PFSK-1 (cell line): ENCODE data around the gene USP11.

ENCODE experiments used
- FOXP2 ChIP-seq: optimal IDR thresholded peaks from 2 replicates; pipeline ENCODE3; 2011; ENCODE audit warnings: borderline replicate concordance, control low read depth, inconsistent platforms; ENCODE audit not compliant: insufficient read depth; ENCODE audit errors: extremely low read length, extremely low read depth
- POLR2AphosphoS5 ChIP-seq: IDR thresholded peaks from 2 replicates; pipeline ENCODE4 v1.6.1; 2012; ENCODE audit warnings: low read depth, mild to moderate bottlenecking, control low read depth, low read length, moderate library complexity
- SIN3A ChIP-seq: IDR thresholded peaks from 2 replicates; pipeline ENCODE4 v1.6.1; 2012; ENCODE audit warnings: mild to moderate bottlenecking, low read length, moderate library complexity, borderline replicate concordance; ENCODE audit not compliant: insufficient read depth
- TAF1 ChIP-seq: IDR thresholded peaks from 2 replicates; pipeline ENCODE4 v1.6.1; 2012; ENCODE audit warnings: low read length, control low read depth, borderline replicate concordance; ENCODE audit not compliant: insufficient read depth
- TF ChIP-seq, protein P1 (sequence below), 2 experiments: IDR thresholded peaks; 2 replicates each; pipeline versions ENCODE4 v1.6.1 to v1.8.0; 2011 to 2012; ENCODE audit warnings: low read depth in 2 of 2, low read length in 2 of 2, control low read depth in 1 of 2, inconsistent platforms in 1 of 2, mild to moderate bottlenecking in 1 of 2, moderate library complexity in 1 of 2; ENCODE audit not compliant: insufficient read depth in 1 of 2

- TF ChIP-seq, protein P1, sequence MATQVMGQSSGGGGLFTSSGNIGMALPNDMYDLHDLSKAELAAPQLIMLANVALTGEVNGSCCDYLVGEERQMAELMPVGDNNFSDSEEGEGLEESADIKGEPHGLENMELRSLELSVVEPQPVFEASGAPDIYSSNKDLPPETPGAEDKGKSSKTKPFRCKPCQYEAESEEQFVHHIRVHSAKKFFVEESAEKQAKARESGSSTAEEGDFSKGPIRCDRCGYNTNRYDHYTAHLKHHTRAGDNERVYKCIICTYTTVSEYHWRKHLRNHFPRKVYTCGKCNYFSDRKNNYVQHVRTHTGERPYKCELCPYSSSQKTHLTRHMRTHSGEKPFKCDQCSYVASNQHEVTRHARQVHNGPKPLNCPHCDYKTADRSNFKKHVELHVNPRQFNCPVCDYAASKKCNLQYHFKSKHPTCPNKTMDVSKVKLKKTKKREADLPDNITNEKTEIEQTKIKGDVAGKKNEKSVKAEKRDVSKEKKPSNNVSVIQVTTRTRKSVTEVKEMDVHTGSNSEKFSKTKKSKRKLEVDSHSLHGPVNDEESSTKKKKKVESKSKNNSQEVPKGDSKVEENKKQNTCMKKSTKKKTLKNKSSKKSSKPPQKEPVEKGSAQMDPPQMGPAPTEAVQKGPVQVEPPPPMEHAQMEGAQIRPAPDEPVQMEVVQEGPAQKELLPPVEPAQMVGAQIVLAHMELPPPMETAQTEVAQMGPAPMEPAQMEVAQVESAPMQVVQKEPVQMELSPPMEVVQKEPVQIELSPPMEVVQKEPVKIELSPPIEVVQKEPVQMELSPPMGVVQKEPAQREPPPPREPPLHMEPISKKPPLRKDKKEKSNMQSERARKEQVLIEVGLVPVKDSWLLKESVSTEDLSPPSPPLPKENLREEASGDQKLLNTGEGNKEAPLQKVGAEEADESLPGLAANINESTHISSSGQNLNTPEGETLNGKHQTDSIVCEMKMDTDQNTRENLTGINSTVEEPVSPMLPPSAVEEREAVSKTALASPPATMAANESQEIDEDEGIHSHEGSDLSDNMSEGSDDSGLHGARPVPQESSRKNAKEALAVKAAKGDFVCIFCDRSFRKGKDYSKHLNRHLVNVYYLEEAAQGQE (IDR thresholded peaks at IDR 0.05; ENCODE audit: insufficient read depth in 1 of 2, low read depth in 2 of 2, low read length in 2 of 2): no peak
- TF ChIP-seq POLR2AphosphoS5 (no peak), SIN3A (no peak), TAF1 (no peak), FOXP2 (no peak)
Measured at GRCh38 chrX:47221756-47222155, 11.1 kb upstream of the USP11 start.
